ENCODE measurements around the gene EXPH5.

EXPH5 gene

DNA sequence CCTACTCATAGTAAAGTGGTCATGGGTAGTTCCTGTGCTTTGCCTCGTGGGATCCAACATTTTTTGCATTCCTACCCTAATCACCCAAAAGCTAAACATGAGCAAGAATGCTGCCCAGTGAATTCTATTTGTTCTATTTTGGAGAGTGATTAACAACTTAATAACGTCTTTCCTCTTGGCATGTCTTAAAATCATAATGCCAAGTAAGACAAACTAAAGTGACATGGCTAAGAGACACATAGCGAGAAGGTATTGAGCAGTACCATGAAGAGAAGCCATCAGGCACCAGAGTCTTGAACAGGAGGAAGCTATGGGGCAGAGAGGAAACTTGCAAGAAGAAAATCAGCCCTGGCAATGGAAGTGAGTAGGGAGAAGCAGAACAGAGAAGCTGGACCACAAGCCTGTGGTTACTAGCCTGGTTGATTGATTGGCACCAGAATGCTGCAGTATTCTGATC is 32.0 kb downstream of the EXPH5 start:
- no peak for FAIRE-seq

- FAIRE-seq, result no peak
Observed at GRCh38 chr11:108559904-108560303, 33.7 kb downstream of the EXPH5 start.

GRCh38 chr11:108559340-108559739 is 34.2 kb downstream of the EXPH5 start:
- FAIRE-seq, result no peak

- FAIRE-seq, result no peak
Observed at GRCh38 chr11:108558222-108558621, 35.3 kb downstream of the EXPH5 start.

DNA sequence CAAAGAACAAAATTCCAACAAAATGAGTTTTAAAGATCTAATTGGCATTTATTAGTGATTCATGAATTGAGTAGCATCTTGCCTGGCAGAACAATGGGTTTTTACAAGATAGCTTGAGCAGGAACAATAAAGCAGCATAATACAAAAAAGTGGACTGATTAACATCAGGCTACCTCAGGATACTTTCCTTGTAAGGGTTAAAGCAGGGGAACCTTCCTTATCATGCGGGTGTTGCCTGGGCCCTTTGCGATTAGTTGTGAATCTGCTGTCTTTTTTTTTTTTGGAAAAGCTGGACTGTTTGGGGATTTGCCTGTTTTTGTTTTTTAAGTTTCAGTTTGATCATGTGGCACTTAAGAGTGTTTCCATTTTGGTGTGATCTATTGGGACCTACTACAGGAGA is 37.5 kb downstream of the EXPH5 start:
- FAIRE-seq, result no peak

- no peak for FAIRE-seq
Observed at GRCh38 chr11:108551651-108552462, 41.7 kb downstream of the EXPH5 start.

- FAIRE-seq, result no peak
Observed at GRCh38 chr11:108549319-108549885, 44.2 kb downstream of the EXPH5 start.

DNA sequence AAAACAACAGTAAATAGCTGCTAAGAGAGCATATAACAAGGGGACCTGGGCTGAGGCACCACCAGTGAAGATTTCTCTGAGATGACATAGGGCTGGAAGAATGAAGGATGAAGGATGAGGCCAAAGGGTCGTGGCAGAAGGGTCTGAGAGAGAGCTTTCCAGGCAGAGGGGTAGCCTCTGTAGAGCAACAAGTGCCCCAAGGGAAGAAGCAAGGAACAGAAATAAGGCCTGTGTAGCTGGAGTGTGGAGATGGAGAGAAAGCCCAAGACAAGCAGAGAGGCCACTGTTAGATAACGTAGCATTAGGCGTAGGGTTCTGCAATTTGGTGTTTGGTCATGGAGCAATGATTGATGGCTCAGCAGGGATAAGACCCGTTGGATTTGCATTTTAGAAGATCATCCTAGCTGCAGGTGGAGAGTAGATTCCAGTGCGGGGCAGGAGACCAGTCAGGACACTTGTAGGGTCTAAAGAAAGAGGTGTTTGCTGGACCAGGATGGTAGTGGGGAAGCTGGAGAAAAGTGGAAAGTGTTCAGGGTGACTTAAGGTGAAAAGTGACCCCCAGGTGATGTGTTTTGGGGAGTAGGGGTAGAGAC is 47.6 kb downstream of the EXPH5 start:
- no peak for FAIRE-seq

- no peak for FAIRE-seq
Observed at GRCh38 chr11:108543316-108543964, 50.1 kb downstream of the EXPH5 start.

DNA sequence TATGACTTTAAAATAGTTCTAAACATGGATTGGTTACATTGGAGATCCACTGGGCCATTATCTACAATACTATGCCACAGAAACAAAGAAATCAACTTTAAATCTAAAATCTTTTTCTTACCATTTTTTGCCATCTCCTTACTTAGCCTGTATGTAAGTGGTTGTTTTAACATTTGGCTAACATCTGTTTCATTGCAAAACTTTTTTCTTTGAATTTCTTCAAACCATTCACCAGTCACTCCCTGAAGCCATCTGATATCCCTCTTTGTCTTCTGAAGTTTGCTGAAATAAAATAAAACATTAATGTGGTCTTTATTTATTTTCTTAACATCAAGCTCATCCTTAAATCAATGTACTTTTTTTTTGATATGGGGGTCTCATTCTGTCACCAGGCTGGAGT is 52.0 kb downstream of the EXPH5 start:
- peak; percentile 74 for FAIRE-seq

- FAIRE-seq, result no peak
Observed at GRCh38 chr11:108538502-108538901, 55.1 kb downstream of the EXPH5 start.

DNA sequence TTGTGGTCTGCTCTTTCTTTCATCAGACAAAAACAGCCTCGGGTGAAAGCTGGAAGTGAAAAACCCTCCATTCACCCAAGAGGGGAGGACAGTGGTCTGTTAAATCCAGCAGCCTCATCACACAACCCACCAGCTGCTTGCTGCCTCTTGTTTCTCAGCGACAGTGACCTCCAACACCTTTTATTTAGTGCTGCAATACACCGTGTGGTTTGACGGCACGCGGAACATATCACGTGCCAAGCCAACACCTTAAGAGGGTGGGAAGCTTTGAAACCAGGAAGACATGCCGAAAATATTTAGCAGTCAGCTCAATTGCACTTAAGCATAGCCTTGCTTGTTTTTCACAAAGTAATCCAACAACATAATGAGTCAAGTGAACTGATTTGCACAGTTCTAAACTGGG is 55.5 kb downstream of the EXPH5 start:
- FAIRE-seq, result no peak

DNA sequence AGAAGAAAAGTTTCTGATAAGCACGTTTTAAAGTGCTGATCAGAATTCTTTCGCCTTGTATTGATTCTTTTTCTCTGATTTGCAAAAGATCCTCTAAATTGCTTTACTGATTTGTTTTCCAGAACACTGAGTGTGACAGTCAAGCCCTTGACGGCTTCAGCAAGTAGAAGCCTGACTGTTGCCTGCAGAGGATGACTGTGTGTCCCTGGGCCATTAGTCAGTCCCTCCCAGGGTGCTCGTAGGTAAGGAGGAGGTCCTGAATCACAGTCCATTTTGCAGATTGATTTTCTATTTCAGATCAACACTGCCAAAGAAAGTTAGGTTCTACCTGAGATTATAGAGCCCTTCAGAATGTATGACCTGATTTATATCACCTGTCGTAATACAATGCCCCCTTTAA is 56.8 kb downstream of the EXPH5 start:
- no peak for FAIRE-seq

DNA sequence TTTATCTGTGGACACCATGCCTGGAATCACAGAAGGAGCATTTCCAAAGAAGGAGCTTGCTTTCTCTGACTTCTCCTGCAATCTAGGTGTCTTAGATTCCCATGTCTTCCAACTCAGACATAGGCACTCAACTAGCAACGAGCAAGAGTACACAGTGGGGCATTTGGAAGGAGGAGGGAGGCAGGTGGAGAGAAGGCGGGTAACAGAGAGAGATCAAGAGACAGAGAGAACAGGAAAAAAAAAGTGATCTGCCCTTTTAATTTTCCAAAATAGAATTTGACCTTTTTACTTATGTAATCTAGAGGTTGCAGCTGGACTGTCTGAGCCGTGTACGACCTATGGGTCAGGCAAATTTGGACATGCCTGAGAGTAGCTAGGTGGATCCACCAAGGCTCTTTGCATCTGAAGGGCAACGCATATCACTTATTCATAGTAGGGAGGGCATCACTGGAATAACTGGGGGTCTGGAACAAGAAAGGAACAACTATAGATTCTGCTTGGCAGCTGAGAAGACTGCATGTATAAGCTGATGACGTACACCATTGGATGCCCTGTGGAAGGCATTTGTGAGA is 58.1 kb downstream of the EXPH5 start:
- FAIRE-seq, result no peak

GRCh38 chr11:108534274-108534882 is 59.2 kb downstream of the EXPH5 start:
- FAIRE-seq, result no peak

GRCh38 chr11:108530426-108530825 is 63.1 kb downstream of the EXPH5 start:
- FAIRE-seq, result no peak

GRCh38 chr11:108527382-108527781 is 66.2 kb downstream of the EXPH5 start:
- no peak for FAIRE-seq

GRCh38 chr11:108525161-108525560 is 68.4 kb downstream of the EXPH5 start:
- no peak for FAIRE-seq

GRCh38 chr11:108524422-108524821 is 69.1 kb downstream of the EXPH5 start:
- no peak for FAIRE-seq

DNA sequence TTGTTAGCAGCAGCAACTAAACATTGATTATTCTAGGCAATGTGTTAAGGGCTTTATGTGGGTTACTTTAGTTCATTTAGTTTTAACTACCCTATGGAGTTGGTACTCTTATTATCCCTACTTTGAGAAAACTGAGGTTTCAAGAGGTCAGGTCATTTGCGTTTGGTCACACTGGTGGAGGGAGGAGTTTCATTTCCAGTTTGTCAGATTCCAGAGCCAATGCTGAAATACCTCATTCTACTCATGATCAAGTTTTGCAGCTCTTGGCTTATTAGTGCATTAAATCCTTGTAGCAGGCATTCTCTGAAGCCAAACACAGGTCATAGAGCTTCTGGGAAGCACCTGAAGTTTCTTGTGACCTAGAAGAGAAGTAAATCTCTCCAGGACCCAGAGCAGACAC is 71.2 kb downstream of the EXPH5 start:
- no peak for FAIRE-seq

- no peak for FAIRE-seq
Observed at GRCh38 chr11:108518581-108518980, 75.0 kb downstream of the EXPH5 start.

- FAIRE-seq, result no peak
Observed at GRCh38 chr11:108516125-108516524, 77.4 kb downstream of the EXPH5 start.

DNA sequence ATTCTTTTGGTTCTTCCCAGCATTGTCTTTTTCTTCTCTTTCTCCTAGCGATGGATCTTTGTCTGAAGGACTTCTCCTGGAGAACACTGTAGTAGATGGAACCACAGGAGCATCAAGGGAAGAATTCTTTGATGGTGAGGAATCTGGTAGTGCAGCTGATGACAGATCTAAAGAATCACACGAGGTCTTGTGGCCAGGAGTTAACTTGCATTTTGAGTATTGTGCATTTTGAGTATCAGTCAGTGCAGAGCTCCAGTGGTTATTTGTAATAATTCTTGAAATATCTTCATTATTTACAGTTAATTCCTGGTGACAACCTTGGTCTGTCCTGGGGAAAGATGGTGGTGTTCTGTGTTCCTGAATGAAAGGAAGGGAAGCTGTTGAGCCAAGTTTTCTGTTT is 80.9 kb downstream of the EXPH5 start:
- no peak for FAIRE-seq

All from endometrium (tissue), 2 donors.